GM18505 (cell line): ENCODE results near the gene TERT.
"Not testable (repeated sequence)": the region's sequence is repeated elsewhere in the genome, so short reads cannot be mapped to it uniquely, and the experiment has no call there.

Experiments used
- ATAC-seq: cut with Tn5 transposase; IDR thresholded peaks from one replicate; pipeline ENCODE4 v1.9.1; 2021; ENCODE audit not compliant: unreplicated experiment
- POLR2A ChIP-seq: IDR thresholded peaks from 4 replicates; pipeline ENCODE4 v1.6.1; 2011; ENCODE audit warnings: borderline replicate concordance; ENCODE audit not compliant: insufficient read depth, insufficient read length; ENCODE audit errors: extremely low read depth

TERT gene

DNA sequence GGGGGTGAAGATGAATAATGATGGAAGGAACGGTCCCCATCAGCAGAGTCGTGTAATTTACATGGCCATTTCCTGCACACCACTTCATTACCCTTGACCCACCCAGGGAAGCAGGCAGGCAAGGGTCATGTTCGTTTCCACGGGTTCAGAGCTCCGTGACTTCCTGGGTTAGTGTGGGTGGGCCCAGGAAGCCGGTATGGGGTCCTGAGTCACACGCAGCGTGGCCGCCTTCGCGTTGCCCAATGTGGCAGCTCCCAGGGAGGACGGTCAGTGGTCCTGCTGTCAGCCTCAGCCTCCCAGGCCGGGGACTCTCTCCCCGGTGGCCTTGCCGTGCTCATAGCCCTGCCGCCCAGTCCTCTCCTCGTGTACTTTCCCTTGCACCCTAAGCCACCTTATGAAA lies 5.1 kb upstream of the TERT start:
- no peak for TF ChIP-seq POLR2A
- no peak for ATAC-seq

DNA sequence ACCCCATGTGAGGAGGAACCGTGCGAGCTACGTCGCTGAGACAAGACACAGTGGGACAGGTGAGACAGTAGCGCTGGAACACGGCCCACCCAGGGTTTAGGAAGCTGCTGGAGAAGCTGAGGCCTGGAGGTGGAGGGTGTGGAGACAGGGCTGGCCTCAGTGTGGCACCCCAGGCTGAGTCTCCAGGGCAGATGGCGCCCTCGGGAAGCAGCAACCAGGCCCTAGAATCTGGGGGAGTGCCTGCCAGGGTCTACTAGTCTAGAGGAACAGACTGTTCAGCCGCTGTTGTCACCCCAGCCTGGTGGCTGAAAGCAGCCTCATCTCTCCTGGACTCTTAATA lies 4.6 kb upstream of the TERT start:
- no peak for ATAC-seq
- TF ChIP-seq POLR2A = no peak

DNA sequence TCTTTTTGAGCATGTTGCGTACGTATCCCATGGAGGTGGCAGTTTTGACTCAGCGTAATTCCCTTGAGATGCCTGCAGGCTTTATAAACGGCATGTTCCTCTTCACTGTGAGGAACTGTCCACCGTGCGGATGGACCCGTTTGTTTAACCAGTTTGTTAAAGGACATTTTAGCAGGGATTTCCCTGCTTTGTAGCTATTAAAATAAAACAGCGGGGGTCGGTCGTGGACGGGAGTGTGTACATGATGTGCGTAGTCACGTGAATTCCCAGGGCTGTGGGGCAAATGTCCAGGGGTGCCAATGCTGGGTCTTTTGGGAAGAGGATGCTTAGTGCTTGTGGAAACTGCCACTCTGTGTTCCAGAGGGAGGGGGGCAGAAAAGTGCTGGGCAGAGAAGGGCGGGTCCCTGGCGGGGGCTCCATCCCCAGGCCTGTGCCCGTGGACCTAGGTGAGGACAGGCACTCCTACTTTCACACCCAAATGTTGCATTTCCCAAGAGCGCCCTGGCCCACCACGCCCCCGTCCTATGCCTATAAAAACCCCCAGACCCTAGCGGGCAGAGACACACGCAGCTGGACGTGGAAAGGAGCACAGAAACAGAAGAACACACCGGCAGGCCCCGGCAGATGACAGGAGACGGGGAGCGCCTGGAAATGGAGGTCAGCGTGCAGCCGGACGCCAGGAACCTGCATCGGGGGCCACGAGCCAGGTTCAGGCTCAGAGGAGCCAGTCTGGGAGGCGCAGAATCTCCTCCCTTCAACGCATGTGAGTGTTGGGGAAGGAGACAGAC lies 4.0 kb upstream of the TERT start:
- no peak for TF ChIP-seq POLR2A
- ATAC-seq = no peak

DNA sequence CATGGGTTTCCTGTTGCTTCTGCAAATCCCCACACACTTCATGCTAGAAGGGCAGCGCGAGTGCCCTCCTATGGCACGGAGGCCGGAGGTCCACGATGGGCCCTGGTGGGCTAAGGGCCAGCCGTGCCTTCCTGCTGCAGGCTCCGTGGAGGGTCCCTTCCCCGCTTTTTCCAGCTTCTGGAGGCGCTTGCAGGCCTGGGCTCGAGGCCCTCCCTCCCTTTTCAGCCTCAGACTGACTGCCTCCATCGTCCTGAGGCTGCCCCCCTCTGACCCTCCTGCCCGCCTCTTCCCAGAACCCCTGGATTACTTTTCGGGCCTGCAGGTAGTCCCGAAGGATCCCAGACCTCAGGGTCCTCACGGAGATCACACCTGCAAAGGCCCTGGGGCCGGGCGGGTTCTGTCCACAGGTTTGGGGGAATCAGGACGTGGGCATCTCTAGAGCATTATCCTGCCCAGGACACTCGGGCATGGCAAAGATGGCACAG lies 3.2 kb upstream of the TERT start:
- ATAC-seq = no peak
- no peak for TF ChIP-seq POLR2A

DNA sequence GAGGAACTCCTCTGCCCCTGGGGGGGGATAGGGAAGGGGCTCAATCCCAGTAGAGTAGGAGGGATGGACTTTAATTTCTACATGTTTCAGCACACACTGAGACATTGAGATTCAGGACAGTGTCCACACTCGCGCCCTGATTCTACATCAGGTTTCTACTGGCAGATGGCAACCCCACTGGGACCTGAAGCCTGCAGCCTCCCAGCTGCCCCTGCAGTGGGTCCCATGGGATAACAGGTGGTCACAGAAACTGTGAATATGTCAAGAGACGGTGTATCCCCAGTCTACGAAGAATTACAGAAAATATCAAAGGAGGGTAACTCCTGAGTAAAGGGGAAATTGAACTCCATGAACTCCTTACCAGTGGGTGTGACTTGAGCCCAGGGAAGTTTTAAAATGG lies 2.4 kb upstream of the TERT start:
- TF ChIP-seq POLR2A = no peak
- no peak for ATAC-seq

DNA sequence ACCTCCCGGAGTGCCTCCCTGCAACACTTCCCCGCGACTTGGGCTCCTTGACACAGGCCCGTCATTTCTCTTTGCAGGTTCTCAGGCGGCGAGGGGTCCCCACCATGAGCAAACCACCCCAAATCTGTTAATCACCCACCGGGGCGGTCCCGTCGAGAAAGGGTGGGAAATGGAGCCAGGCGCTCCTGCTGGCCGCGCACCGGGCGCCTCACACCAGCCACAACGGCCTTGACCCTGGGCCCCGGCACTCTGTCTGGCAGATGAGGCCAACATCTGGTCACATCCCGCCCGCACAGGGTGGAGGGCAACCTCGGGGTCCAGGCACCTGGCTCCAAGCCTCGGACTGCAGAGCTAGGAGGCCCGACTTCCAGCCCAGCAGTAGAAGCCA lies 776 bp upstream of the TERT start:
- ATAC-seq = no peak
- TF ChIP-seq POLR2A = no peak

DNA sequence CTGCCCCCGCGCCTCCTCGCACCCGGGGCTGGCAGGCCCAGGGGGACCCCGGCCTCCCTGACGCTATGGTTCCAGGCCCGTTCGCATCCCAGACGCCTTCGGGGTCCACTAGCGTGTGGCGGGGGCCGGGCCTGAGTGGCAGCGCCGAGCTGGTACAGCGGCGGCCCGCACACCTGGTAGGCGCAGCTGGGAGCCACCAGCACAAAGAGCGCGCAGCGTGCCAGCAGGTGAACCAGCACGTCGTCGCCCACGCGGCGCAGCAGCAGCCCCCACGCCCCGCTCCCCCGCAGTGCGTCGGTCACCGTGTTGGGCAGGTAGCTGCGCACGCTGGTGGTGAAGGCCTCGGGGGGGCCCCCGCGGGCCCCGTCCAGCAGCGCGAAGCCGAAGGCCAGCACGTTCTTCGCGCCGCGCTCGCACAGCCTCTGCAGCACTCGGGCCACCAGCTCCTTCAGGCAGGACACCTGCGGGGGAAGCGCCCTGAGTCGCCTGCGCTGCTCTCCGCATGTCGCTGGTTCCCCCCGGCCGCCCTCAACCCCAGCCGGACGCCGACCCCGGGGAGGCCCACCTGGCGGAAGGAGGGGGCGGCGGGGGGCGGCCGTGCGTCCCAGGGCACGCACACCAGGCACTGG lies 548 bp downstream of the TERT start:
- no peak for TF ChIP-seq POLR2A
- ATAC-seq = peak; percentile 17

DNA sequence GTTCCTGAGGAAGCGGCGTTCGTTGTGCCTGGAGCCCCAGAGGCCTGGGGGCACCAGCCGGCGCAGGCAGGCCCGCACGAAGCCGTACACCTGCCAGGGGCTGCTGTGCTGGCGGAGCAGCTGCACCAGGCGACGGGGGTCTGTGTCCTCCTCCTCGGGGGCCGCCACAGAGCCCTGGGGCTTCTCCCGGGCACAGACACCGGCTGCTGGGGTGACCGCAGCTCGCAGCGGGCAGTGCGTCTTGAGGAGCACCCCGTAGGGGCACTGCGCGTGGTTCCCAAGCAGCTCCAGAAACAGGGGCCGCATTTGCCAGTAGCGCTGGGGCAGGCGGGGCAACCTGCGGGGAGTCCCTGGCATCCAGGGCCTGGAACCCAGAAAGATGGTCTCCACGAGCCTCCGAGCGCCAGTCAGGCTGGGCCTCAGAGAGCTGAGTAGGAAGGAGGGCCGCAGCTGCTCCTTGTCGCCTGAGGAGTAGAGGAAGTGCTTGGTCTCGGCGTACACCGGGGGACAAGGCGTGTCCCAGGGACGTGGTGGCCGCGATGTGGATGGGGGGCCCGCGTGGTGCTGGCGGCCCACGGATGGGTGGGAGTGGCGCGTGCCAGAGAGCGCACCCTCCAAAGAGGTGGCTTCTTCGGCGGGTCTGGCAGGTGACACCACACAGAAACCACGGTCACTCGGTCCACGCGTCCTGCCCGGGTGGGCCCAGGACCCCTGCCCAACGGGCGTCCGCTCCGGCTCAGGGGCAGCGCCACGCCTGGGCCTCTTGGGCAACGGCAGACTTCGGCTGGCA lies 1.3 kb downstream of the TERT start:
- no peak for TF ChIP-seq POLR2A
- no peak for ATAC-seq

DNA sequence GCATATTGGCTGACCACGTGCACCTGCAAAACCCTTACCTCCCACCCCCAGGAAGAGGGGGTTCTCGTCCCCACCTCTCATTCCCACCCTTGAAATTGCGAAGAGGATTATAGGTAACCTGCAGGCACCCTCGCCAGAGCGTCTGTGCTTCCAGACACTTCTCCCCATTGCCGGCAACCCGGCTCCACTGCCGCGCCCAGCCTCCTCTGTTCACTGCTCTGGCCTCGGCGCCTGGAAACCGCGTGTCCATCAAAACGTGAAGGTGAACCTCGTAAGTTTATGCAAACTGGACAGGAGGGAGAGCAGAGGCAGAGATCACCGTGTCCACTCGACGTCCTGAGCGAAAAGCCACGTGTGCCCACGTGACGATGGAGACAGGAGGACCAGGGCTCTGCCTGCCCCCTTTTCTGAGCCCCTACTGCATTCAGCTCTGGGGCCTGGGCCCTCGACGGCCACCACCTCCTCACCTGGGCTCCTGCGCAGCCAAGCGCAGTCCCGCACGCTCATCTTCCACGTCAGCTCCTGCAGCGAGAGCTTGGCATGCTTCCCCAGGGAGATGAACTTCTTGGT lies 1.9 kb downstream of the TERT start:
- no peak for ATAC-seq
- TF ChIP-seq POLR2A = no peak

DNA sequence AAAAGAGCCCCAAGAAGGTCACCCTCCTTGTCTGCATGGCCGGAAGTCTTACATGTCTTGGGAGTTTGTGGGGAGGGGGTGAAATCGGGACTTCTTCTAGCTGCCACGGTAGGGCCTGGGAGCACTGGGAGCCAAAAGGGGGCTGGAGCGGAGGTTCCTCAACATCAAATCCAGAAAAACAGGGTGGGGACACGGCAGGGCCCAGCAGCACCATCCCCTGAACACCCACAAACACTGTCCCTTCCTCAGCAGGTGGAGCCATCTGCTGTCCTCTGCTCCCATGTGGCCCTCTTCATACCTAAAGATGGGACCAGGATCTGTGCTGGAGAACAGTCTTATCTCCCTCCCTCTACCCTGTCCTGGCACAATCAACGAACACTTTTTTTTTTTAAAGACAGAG lies 2.7 kb downstream of the TERT start:
- no peak for ATAC-seq
- TF ChIP-seq POLR2A = no peak

DNA sequence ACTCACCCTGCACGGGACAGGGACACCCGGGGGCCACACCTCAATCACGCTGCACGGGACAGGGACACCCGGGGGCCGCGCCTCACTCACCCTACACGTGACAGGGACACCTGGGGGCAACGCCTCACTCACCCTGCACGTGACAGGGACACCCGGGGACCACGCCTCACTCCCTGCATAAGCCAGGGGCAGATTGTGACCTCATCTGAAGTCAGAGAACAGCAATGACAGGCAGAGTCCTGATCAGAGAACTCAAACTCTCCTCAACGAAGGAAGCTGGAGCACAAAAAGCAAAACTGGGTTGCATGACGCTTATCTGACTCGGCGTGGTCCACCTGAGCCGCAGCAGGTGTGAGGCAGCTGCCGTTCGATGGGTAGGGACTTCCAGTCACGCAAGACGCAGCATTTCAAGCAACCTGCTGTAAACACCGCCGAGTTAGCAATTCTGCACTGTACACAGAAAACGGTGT lies 3.2 kb downstream of the TERT start:
- ATAC-seq = no peak
- no peak for TF ChIP-seq POLR2A

DNA sequence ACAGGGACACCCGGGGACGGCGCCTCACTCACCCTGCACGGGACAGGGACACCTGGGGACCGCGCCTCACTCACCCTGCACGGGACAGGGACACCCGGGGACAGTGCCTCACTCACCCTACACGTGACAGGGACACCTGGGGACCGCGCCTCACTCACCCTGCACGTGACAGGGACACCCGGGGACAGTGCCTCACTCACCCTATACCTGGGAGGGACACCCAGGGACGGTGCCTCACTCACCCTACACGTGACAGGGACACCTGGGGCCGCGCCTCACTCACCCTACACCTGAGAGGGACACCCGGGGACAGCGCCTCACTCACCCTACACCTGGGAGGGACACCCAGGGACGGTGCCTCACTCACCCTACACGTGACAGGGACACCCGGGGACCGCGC lies 3.9 kb downstream of the TERT start:
- not testable (repeated sequence) for ATAC-seq

DNA sequence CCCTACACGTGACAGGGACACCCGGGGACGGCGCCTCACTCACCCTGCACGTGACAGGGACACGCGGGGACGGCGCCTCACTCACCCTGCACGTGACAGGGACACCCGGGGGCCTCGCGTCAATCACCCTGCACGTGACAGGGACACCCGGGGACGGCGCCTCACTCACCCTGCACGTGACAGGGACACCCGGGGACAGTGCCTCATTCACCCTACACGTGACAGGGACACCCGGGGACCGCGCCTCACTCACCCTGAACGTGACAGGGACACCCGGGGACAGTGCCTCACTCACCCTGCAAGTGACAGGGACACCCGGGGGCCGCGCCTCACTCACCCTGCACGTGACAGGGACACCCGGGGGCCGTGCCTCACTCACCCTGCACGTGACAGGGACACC lies 5.3 kb downstream of the TERT start:
- ATAC-seq = not testable (repeated sequence)

DNA sequence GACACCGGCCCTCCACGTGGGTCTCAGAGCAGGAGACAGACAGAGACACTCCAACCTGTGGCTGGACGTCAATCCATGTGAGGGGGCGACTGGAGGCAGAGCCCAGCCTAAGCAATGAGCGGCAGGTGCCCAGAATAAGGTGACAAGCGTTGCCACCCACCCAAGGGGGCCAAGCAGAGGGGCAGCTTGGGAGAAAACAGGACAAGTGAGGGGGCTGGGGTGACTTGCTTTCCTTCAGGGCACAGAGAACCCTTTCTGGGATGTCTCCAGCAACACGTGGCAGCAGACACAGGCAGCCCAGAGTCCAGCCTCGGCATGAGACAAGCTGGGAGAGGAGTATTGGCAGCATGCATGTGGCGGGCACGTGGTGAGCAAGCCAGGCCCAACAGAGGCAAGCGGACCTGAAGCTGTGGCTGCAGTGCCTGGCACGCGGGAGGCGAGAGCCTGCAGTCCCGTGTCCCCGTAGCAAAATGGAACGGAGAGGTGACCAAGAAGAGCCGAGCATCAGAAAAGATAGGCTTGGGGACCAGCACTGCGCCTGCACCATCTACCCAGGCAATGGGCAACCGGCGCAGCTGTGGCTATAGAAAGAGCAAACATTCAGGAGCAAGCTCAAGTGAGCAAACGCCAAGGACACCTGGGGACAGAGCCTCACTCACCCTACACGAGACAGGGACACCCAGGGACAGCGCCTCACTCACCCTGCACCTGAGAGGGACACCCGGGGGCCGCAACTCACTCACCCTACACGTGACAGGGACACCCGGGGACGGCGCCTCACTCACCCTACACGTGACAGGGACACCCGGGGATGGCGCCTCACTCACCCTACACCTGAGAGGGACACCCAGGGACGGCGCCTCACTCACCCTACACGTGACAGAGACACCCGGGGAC lies 6.2 kb downstream of the TERT start:
- no peak for TF ChIP-seq POLR2A
- ATAC-seq = no peak
